ENCODE data around the gene FGFBP1. TPM values are rescaled to one million over a fixed set of nuclear protein-coding genes. Genes with fewer than 3 reads are reported as not detected.

Gene FGFBP1
- total RNA-seq, 1 experiment from 2014 or later = not detected

- no peak for DNase-seq
- WGBS (ENCODE audit: extremely low coverage, insufficient read length, low lambda C conversion rate) = no CpG with 5 or more reads among the region's 8 CpGs
- Histone ChIP-seq H3K79me1 (ENCODE audit: insufficient read depth, low read depth, low read length, poor library complexity, severe bottlenecking) (no peaks in the 10 kb centered on the region), H4K20me1 (ENCODE audit: control insufficient read depth, insufficient read depth, insufficient read length) (no peaks in the 10 kb centered on the region), H3K4ac (ENCODE audit: low read depth, low read length) (no peak overlapping the region), H4K5ac (ENCODE audit: insufficient read length, low read depth, low read length) (no peak overlapping the region), H3K79me2 (ENCODE audit: insufficient read depth, low read length) (no peaks in the 10 kb centered on the region), H2AK5ac (ENCODE audit: insufficient read length, low read length) (no peak overlapping the region), H2BK15ac (ENCODE audit: low read depth, low read length) (no peak overlapping the region), H4K8ac (replicated peaks; ENCODE audit: insufficient read length, low read depth, low read length) (no peak overlapping the region), H2AFZ (ENCODE audit: low read length) (no peak overlapping the region), H3K23me2 (ENCODE audit: insufficient read length, low read depth, low read length, poor library complexity, severe bottlenecking) (no peaks in the 10 kb centered on the region), H3K56ac (ENCODE audit: insufficient read length, low read depth, low read length) (no peak overlapping the region), H4K91ac (ENCODE audit: insufficient read length, low read depth, low read length) (no peak overlapping the region), H3K4me2 (ENCODE audit: insufficient read depth, insufficient read length, low read length) (no peak overlapping the region), H3K27me3 (ENCODE audit: insufficient read depth, low read length) (no peaks in the 10 kb centered on the region), H3K18ac (ENCODE audit: insufficient read length, low read depth, low read length) (no peak overlapping the region), H2BK20ac (ENCODE audit: low read depth, low read length, poor library complexity, severe bottlenecking) (no peak overlapping the region), H3K27ac (ENCODE audit: insufficient read length, low read depth, low read length) (no peak overlapping the region), H2BK5ac (ENCODE audit: insufficient read length, low read length) (no peak overlapping the region), H3T11ph (ENCODE audit: low read length) (no peak overlapping the region), H3K4me1 (ENCODE audit: insufficient read depth, low read length) (no peaks in the 10 kb centered on the region), H3K9me3 (ENCODE audit: control insufficient read depth, low read depth, low read length) (peaks cover 11% of the 10 kb centered on the region), H3K9ac (ENCODE audit: extremely low read depth, insufficient read length, low read length) (no peak overlapping the region), H2BK12ac (ENCODE audit: insufficient read length, low read depth, low read length) (no peak overlapping the region), H2BK120ac (ENCODE audit: low read depth, low read length, poor library complexity, severe bottlenecking) (no peak overlapping the region), H3K23ac (ENCODE audit: insufficient read length, low read depth, low read length) (no peak overlapping the region), H3K14ac (ENCODE audit: insufficient read depth, low read length) (no peak overlapping the region)
- Mint-ChIP-seq H3K27me3 (ENCODE audit: low read depth) (no peaks in the 10 kb centered on the region; the same call in none of the 2 replicates), H3K4me1 (peaks cover 0 to 2% of the 10 kb centered on the region in 2 experiments; a peak in 1 of 4 replicates), H3K4me3 (no peak overlapping the region), H3K27ac (no peak overlapping the region), H3K36me3 (ENCODE audit: insufficient read depth in 1 of 3, low read depth in 3 of 3) (peaks cover 0 to 10% (median 6%) of the 10 kb centered on the region in 3 experiments; a peak in 6 of 7 replicates), H3K9me3 (peaks cover 9 to 10% of the 10 kb centered on the region in 2 experiments)
- TF ChIP-seq CTCF (conservative IDR thresholded peaks at IDR 0.05) = no peak
Measured at GRCh38 chr4:15912961-15913630, 25.4 kb downstream of the FGFBP1 start.
